GM23338 (cell line): ENCODE results near the gene BTBD9. TPM values are rescaled to one million over a fixed set of nuclear protein-coding genes. Genes with fewer than 3 reads are reported as not detected.

Experiments
- CREB1 ChIP-seq: fragments of 250-450 bp; sonication (Bioruptor Pico); IDR thresholded peaks from 2 replicates; pipeline ENCODE4 v1.5.0; 2020; ENCODE audit warnings: low read depth, mild to moderate bottlenecking, moderate library complexity
- CTCF ChIP-seq, 2 experiments: fragments of 200-600 bp in 1 of 2; sonication (generic) in 1 of 2; conservative IDR thresholded peaks; 2 replicates each; pipeline versions ENCODE4 v1.5.1 to v1.6.1; 2016 to 2017; ENCODE audit warnings: antibody characterized with exemption in 2 of 2, low read depth in 2 of 2, mild to moderate bottlenecking in 2 of 2, moderate library complexity in 1 of 2
- ETS1 ChIP-seq: IDR thresholded peaks from 2 replicates; pipeline ENCODE4 v1.6.1; 2016; ENCODE audit warnings: antibody characterized with exemption
- EZH2 ChIP-seq: fragments of 200-600 bp; sonication (generic); IDR thresholded peaks from one replicate; pipeline ENCODE4 v1.8.0; 2017; ENCODE audit warnings: antibody characterized with exemption, mild to moderate bottlenecking, low read depth; ENCODE audit not compliant: unreplicated experiment
- JUNB ChIP-seq: IDR thresholded peaks from one replicate; pipeline ENCODE4 v1.6.1; 2016; ENCODE audit warnings: antibody characterized with exemption; ENCODE audit not compliant: unreplicated experiment
- NANOG ChIP-seq: IDR thresholded peaks from 2 replicates; pipeline ENCODE4 v1.6.1; 2016; ENCODE audit warnings: antibody characterized with exemption, borderline replicate concordance
- POLR2AphosphoS5 ChIP-seq: IDR thresholded peaks from 2 replicates; pipeline ENCODE4 v1.6.1; 2016; ENCODE audit warnings: antibody characterized with exemption, low read depth
- STAT1 ChIP-seq: IDR thresholded peaks from one replicate; pipeline ENCODE4 v1.6.1; 2016; ENCODE audit warnings: antibody characterized with exemption; ENCODE audit not compliant: unreplicated experiment
- ZNF114 ChIP-seq: fragments of 250-450 bp; sonication (Bioruptor Pico); IDR thresholded peaks from 2 replicates; pipeline ENCODE4 v1.5.0; 2020; ENCODE audit warnings: mild to moderate bottlenecking, moderate library complexity
- ZNF331 ChIP-seq: fragments of 250-450 bp; sonication (Bioruptor Pico); IDR thresholded peaks from 2 replicates; pipeline ENCODE4 v1.5.0; 2020; ENCODE audit warnings: low read depth, mild to moderate bottlenecking, moderate library complexity
- ZNF462 ChIP-seq: fragments of 250-450 bp; sonication (Bioruptor Pico); IDR thresholded peaks from 2 replicates; pipeline ENCODE4 v1.5.0; 2020; ENCODE audit warnings: mild to moderate bottlenecking, moderate library complexity
- polyA plus RNA-seq: library from polyadenylated mRNA; unstranded; fragments of >200 nt; fragmentation: Nextera tagmentation; extraction: Ambion mirVana; gene quantifications from 2 replicates; pipeline ENCODE4 v1.2.1, GENCODE V29; 2016
- total RNA-seq: library from RNA; depleted of rRNA; stranded (reverse); fragments of >200 nt; shearing (Covaris generic); gene quantifications from 2 replicates; pipeline ENCODE4 v1.2.3, GENCODE V29; 2014

Gene BTBD9
- total and polyA plus RNA-seq, 2 experiments from 2014 or later, result 4.2 to 5.3 TPM

GRCh38 chr6:38375341-38375740 is 264.4 kb downstream of the BTBD9 start (continued):
- TF ChIP-seq ZNF462 (CRISPR knock-in tag) (no peak), EZH2 (no peak), POLR2AphosphoS5 (no peak), JUNB (no peak), NANOG (no peak), ZNF331 (CRISPR knock-in tag) (no peak), CREB1 (no peak), CTCF (conservative IDR thresholded peaks at IDR 0.05; ENCODE audit: low read depth in 2 of 2) (no peak), ZNF114 (no peak), STAT1 (no peak), ETS1 (no peak)
